Measurements from ENCODE around the gene CARD14.
"Not testable (repeated sequence)": the region's sequence is repeated elsewhere in the genome, so short reads cannot be mapped to it uniquely, and the experiment has no call there.

Gene CARD14

DNA sequence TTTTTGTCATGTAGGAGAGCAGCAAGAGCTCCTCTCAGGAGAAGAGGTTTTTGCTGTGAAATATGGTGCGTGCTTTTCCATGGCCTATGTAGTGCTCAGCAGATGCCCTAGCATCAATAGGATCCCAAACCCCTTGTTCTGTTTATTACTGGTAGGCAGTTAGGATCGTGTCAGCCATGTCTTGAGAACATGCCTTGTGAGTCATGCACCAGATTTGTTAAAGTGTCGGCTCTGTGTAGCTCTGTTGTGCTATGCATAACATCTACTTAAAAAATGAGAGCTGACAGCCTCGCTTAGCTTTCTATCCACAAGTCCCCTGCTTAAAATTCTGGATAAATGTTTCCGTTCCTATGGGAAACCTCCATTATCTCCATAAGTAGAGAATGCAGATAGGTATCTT, 18.5 kb upstream of the CARD14 start:
- DNase-seq = no peak

DNA sequence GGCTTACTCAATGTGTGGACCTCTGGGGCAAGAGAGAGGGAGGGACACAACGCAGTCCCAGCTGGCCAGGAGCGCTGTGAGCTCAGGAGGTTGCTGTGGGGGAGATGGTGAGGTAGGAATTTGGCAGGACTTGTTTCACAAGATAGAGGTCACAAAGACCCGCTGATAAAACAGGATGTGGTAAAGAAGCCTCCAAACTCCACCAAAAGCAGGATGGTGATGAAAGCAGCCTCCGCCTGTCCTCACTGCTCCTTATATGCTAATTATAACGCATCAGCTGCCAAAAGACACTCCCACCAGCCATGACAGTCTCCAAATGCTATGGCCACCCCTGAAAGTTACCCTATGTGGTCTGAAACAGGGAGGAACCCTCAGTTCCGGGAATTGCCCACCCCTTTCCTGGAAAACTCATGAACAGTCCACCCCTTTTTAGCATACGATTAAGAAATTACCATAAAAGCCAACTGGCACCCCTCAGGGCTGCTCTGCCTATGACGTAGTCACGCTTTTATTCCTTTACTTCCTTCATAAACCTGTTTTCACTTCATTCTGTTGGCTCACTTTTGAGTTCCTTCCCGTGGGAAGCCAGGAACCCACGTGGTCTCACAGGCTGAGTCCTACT, 17.6 kb upstream of the CARD14 start:
- no peak for DNase-seq

DNA sequence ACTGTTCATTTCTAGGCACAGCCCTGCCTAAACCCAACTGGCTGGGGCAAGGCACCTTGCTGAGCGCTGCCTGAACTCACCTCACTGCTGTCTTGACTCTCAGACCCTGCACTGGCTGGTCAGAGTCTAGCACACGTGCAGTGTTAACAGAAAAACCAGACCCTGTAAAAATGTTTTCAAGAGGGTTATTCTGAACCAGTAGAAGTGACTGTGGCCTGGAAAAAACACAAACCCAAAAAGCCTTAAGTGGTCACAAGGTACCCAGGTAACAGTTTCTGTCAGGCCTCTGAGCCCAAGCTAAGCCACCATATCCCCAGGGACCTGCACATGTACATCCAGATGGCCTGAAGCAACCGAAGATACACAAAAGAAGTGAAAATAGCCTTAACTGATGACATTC, 16.8 kb upstream of the CARD14 start:
- no peak for DNase-seq

DNA sequence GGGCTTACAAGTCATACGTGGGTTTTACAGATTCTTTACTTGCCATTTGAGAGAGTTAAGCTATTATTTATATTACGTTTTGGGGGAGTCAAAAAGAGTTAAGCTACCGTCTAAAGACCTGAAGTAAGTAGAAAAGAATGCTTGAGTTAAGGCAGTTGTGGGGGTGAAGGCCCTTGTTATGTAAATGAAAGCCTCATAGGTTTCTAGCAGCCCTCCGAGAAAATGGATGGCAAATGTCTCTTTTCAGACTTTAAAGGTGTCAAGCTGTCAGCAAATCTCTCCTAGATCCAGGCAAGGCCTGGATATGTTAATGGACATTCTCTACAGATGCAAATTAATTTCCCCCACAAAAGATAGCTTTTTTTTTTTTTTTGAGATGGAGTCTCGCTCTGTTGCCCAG, 15.7 kb upstream of the CARD14 start:
- no peak for DNase-seq

DNA sequence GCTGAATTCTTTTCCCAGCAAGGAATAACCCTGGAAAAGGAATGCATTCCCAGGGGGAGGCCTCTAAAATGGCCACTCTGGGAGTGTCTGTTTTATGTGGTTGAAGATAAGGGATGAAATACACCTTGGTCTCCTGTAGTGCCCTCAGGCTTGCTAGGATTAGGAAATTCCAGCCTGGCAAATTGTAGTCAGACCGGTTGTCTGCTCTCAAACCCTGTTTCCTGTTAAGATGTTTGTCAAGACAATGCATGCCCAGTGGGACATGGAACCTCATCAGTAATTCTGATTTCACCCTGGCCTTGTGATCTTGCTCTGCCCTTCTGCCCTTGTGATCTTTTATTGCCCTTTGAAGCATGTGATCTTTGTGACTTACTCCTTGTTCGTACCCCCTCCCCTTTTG, 14.2 kb upstream of the CARD14 start:
- DNase-seq = not testable (repeated sequence)

DNA sequence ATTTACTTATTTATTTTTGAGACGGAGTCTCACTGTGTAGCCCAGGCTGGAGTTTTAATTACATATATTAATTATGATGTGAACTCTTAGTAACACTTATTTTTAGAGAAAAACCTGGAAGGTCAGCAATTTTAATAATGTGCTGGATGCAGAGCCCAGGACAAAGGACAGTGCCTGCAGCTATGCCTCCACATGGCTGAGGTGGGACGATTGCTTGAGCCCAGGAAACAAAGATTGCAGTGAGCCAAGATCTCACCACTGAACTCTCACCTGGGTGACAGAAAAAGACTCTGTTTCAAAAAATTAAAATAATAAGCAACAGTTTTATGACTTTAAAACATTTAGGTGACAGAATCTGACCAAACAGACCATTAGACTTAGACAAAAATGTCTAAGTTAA, 11.0 kb upstream of the CARD14 start:
- no peak for DNase-seq

DNA sequence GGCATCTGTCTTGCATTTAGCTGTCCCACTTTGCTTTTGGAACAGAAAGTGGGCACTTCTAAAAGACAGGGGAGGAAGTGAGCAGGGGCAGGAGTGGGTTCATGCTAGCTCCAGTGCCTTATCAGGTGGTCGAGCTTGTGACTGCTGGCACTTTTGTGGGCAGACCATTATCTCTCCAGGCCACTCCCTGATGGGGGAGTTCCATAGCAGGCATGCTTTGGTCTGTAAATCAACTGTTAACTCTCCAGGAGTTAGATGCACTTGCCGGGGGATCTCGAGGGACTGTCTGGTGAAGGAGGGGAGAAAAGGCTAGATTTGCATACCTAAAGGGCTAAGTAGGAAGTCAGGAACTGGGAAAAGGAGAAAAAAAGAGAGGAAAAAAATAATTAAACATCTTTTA, 9.3 kb upstream of the CARD14 start:
- DNase-seq = no peak

DNA sequence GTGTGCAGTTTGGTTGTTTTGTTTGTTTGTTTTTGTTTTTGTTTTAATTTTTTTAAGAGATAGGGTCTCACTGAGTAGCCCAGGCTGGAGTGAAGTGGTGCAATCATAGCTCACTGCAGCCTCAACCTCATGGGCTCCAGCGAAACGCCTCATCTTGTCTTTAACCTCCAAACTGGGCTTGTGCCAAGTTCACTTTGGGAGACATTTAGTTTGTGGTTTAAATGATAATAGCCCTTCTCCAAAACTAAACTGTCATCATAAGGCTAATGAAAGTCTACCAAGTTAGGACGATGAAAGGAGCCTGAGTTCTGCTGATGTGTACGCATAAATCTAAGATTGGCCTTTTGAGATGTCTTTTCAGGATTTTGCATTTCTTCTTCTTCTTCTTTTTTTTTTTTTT, 6.5 kb upstream of the CARD14 start:
- no peak for DNase-seq

DNA sequence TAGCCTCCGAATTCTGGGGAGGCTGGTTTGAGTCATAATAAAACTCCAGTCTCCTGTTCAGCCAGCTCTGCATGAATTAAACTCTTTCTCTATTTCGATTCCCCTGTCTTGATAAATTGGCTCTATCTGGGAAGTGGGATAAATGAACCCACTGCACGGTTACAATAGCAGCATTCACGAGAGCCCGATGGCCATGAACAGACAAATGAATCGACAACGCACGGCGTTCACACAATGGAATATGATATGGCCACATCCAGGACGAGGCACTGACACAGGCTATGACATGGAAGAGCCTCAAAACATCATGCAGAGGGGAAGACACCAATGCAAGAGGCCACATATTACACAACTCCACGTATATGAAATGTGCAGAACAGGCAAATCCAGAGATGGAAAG, 5.6 kb upstream of the CARD14 start:
- no peak for DNase-seq

DNA sequence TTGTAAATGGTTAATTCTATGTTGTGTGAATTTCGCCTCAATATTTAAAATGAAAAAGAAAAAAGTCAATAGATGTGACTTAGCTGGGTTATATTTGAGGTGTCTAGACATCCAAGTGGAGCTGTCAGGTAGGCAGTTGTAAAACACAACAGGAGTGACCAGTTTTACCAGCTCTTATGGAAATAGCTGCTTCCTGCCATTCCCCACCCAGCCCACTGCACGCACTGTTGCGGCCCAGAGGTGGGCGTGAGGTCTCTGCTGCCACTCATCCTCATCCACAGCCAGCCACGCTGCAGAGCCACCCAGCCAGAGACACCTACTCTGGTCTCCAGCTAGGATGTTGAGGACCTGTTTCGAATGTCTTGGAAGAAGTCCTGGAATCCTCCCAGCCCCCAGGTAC, 3.4 kb upstream of the CARD14 start:
- DNase-seq = no peak

DNA sequence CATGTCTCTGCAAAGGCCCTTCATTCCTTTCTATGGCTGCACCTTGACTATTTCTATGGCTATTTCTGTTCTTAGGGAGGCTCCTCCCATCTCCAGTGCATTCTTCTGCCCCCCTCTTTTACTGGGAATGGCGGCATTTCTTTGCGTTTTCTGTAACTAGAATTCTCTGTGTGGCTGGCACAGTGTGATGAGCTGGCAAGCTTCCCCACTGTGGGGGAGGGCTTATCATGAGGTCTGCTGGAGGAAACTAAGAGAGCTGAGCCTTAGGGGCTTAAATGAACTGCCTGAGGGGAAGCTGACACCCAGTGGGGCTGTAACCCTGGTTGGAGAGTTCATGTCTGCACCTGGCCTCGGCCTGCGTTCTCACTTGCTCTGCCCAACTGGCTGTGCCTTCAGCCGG, 1.5 kb upstream of the CARD14 start:
- no peak for DNase-seq

DNA sequence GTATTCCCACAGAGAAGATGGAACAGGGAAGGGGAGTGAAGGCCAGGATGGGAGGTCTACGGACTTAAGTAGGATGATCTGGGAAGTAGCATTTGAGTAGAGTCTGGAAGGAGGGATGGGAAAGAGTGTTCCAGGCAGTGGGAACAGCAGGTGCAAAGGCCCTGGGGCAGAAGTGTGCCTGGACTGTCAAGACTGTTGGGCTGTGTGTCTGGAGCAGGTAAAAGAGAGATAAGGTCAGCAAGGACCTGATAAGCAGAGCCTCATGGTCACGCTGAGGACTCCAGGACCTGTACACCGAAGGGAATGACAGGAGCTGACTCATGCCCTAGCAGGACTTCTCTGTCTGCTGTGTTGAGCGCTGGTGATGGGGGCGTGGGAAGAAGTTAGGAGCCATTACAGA, 723 bp upstream of the CARD14 start:
- no peak for DNase-seq

DNA sequence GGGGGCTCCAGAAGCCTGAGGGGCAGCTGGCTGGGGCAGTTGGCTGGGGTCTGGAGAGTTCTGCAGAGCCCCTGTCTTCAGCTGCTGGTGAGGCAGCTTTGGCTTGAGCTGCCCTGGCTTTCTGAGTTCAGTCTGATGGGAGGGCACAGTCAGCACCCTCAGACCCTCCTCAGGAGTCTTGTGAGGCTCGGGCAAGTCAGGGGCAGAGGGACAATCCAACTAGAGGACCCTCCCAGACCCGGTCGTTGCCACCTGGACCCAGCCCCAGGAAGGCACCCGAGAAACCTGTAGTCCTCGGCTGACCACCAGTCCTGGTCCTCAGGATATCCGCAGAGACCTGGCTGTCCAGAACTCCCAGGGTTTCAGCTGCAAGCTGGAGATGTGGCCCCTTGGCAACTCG, 1.9 kb downstream of the CARD14 start:
- no peak for DNase-seq

DNA sequence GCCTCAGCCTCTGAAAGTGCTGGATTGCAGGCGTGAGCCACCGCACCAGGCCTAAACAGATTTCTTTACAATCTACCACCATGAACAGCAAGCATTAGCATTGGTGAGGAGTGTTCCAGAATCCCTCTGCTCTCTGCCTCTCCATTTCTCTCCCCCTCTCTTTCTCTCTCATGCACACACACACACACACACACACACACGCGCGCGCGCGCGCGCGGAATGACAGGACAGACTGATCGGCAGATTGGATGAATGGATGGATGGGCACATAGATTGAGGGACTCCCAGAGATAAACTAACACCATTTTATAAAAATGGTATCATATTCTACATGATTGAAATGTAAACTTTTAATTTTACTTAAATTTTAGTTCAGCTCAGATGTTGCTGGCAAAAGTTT, 3.3 kb downstream of the CARD14 start:
- DNase-seq = no peak

DNA sequence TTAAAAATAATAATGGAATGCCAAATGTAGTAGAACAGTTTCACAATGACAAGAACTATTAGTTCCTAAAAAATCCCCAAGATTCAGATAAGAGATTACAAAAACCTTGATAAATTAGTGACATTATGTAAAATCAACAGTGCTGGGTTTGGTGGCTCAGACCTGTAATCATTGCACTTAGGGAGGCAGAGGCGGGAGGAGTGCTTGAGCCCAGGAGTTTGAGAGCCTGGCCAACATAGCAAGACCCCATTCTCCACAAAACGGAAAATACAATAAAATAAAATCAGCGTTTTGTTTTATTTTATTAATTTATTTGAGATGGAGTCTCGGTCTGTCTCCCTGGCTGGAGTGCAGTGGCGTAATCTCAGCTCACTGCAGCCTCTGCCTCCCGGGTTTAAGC, 4.1 kb downstream of the CARD14 start:
- no peak for DNase-seq

DNA sequence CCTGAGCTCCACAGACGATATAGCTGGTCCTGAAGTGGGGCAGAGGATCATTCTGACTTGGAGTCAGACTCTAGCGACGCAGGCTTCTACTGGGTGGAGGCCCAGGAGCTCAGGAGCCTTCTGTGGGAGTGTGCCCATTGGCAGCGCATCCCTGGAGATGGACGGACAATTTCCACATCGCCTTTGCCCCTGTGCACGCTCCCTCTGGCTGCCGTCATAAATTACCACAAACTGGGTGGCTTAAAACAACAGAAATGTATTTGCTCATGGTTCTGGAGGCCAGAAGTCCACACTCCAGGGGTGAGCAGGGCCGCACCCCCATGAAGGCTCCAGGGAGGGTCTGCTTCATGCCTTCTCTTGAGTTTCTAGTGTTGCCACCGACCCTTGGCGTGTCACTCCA, 6.9 kb downstream of the CARD14 start:
- no peak for DNase-seq

DNA sequence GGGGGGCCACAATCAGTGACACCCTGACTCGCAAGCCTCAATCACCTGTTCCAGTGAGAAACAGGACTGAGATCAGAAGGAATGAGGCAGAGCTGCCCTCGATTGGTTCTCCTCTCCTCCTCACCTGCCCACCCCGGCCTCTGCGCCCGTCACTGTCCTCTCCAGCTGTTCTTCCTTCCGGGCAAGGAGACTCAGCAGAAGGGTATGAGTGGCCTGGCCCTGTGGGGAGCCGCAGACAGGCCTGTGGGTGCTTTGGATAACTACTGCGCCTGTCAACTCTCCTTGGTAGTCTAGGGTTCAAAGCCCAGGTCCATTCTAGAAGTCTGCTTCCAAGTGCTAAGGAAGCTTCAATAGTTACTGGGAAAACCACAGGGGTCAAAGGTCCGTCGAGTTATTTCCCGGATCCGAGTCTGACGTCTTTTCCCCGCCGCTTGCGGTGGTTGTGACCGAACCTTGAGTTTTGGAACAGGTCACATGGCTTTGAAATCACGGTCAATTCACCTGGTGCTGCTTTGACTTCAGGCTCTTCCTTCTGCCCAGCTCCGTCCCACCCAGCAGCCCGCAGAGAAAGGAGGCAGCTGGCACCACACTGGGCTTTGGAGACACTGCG, 8.3 kb downstream of the CARD14 start:
- no peak for DNase-seq

DNA sequence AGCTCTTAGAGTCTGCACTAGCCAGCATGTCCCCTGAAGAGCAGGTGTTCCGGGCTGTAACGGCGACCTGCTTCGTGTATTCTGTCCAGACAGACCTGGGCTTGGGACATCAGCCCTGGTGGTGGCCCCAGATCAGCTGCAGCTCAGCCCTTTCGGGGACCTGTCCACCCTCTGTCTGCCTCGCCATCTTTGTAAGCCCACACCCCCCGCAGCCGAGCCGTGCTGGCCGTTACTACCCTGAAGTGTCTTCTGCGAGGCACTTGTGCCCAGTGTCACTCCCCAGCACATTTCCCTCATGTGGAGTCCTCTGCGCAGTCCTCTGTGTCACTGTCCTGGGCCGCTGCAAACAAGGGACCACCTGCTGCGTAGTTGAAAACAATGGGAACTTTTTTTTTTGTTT, 10.4 kb downstream of the CARD14 start:
- DNase-seq = no peak

DNA sequence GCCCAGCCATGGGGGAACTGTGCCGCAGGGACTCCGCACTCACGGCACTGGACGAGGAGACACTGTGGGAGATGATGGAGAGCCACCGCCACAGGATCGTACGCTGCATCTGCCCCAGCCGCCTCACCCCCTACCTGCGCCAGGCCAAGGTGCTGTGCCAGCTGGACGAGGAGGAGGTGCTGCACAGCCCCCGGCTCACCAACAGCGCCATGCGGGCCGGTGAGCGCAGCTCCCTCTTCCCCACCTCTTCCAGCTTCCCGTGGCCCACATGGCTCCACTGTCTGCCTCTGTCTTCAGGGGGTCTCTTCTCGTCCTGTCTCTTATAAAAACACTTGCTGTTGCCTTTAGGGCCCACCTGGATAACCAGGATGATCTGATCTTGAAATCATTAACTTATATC, 11.6 kb downstream of the CARD14 start:
- no peak for DNase-seq

DNA sequence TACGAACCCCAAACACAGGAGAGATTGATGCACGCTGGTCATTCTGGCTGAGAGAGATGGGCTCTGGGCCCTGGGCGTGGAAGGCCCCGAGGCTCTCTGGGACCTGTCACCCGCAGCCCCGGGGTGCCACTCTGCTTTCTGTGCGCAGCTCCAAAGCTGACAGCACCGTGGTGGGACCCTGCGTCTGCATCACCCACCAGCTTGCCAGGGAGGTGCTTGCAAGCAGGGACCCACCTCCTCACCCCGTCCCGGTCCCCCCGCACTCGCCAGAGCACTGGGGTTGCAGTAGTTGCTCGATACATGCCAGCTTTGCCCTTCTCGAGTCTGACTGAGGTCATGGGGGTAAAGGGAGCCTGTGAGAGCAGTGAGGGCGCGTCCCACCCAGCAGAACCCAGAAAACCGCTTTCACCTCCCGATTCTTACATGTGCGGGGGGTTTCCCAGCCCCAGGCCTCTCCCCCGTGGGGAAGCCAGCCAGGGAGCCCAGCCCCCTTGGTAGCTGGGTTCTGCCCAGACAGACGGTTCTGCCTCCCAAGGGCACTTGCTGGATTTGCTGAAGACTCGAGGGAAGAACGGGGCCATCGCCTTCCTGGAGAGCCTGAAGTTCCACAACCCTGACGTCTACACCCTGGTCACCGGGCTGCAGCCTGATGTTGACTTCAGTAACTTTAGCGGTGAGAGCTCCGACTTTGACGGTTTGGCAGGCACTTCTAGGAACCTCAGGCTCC, 12.5 kb downstream of the CARD14 start:
- no peak for DNase-seq

DNA sequence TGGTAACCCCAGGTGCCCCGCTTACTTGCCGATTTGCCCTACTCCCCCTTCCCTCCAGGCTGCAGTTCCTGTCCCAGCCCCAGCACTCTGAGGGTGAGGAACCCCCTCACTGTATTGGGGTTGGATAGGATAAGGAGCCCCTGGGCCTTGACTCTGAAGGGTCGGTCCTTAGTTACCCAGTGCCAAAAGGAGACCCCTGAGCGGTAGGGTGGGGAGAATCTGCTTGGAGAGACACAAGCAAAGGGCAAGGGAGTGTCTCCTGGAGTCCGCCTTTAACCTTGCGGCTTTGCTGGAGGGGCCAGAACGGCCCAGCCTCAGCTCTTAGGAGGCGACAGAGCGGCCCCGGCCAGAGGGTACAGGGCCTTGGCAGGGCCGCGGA, 13.0 kb downstream of the CARD14 start:
- DNase-seq = no peak

DNA sequence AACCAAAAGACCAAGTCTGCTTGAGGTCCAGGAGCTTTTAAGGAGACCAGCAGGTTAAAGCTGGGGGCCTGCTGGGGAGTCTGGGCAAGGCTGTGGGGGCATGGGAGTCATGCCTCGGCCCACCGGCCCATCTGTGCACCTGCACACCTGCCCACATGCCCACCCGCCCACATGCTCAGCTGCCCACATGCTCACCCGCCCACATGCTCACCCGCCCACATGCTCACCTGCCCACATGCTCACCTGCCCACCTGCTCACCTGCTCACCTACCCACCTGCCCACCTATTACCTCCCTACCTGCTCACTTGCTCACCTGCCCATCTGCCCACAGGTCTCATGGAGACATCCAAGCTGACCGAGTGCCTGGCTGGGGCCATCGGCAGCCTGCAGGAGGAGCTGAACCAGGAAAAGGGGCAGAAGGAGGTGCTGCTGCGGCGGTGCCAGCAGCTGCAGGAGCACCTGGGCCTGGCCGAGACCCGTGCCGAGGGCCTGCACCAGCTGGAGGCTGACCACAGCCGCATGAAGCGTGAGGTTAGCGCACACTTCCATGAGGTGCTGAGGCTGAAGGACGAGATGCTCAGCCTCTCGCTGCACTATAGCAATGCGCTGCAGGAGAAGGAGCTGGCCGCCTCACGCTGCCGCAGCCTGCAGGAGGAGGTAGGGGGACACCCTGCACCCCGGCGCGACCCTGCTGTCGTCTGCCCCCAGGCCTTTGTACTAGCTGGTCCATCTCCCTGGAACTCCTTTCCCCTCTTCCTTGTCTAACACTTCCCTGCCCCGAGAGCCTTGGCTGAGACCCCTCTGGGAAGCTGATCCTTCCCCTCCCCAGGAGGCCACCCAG, 14.0 kb downstream of the CARD14 start:
- DNase-seq = no peak

DNA sequence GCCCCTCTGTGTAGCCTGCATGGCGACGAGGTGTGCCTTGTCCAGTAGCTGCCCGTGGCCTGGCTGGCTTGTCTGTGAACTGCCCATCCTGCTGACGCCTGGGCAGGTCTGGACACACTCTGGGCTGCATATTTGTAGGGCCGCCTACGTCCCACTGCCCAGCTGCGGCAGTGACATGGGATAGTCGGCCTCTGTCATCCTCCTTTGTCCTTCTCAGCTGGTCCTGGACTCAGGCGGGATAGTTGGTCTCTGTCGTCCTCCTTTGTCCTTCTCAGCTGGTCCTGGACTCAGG, 14.5 kb downstream of the CARD14 start:
- DNase-seq = no peak

DNA sequence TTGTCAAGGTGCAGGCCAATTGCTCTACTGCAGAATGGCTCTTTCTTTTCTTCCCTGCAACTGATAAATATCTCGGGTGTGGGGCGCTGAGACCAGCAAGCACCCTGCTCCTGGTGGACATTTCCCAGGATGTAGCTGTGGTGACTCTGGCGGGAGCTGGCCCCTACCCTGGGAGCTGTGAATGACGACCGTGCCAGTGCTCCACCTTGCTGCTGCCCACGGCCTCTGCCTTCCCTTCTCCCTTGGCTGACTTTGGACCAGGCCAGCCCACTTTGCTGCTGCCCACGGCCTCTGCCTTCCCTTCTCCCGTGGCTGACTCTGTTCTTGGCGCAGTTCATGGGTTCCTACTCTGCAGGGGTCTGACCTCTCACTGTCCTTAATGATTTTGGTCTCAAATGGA, 16.1 kb downstream of the CARD14 start:
- DNase-seq = no peak
